H9 (cell line): ENCODE results near the gene SRGAP1. TPM values are rescaled to one million over a fixed set of nuclear protein-coding genes. Genes with fewer than 3 reads are reported as not detected.

ENCODE experiments used
- DNase-seq: peaks from one replicate; pipeline ENCODE4 v3.0.0-alpha.2; 2017
- H2AFZ ChIP-seq: one replicate; pipeline ENCODE4 v1.6.1; 2013; ENCODE audit warnings: mild to moderate bottlenecking, low read length, control low read depth, moderate library complexity
- H2AK5ac ChIP-seq: 2 replicates; pipeline ENCODE4 v1.6.1; 2013; ENCODE audit warnings: low read length, control low read depth, mixed read lengths; ENCODE audit not compliant: insufficient read length
- H2BK120ac ChIP-seq: one replicate; pipeline ENCODE4 v1.6.1; 2013; ENCODE audit warnings: low read depth, mild to moderate bottlenecking, low read length, control low read depth, inconsistent platforms; ENCODE audit not compliant: poor library complexity, severe bottlenecking
- H2BK12ac ChIP-seq: 2 replicates; pipeline ENCODE4 v1.6.1; 2013; ENCODE audit warnings: low read length, control low read depth, mixed read lengths, low read depth; ENCODE audit not compliant: insufficient read length
- H2BK15ac ChIP-seq: 2 replicates; pipeline ENCODE4 v1.6.1; 2013; ENCODE audit warnings: low read depth, low read length, control low read depth
- H2BK20ac ChIP-seq: one replicate; pipeline ENCODE4 v1.6.1; 2013; ENCODE audit warnings: low read depth, mild to moderate bottlenecking, low read length, control low read depth, inconsistent platforms; ENCODE audit not compliant: poor library complexity, severe bottlenecking
- H2BK5ac ChIP-seq: 2 replicates; pipeline ENCODE4 v1.6.1; 2013; ENCODE audit warnings: low read length, control low read depth, mixed read lengths; ENCODE audit not compliant: insufficient read length
- H3K14ac ChIP-seq: 2 replicates; pipeline ENCODE4 v1.6.1; 2013; ENCODE audit warnings: low read length, control low read depth; ENCODE audit not compliant: insufficient read depth
- H3K18ac ChIP-seq: 2 replicates; pipeline ENCODE4 v1.6.1; 2013; ENCODE audit warnings: low read depth, mild to moderate bottlenecking, mixed read lengths, low read length, control low read depth; ENCODE audit not compliant: insufficient read length
- H3K23ac ChIP-seq: 2 replicates; pipeline ENCODE4 v1.6.1; 2013; ENCODE audit warnings: low read length, control low read depth, mixed read lengths, low read depth; ENCODE audit not compliant: insufficient read length
- H3K23me2 ChIP-seq: 2 replicates; pipeline ENCODE4 v1.6.1; 2013; ENCODE audit warnings: low read depth, mild to moderate bottlenecking, mixed read lengths, low read length, control low read depth; ENCODE audit not compliant: insufficient read length, poor library complexity, severe bottlenecking
- H3K27ac ChIP-seq: 2 replicates; pipeline ENCODE4 v1.5.1; 2013; ENCODE audit warnings: low read length, control low read depth, mixed read lengths, low read depth; ENCODE audit not compliant: insufficient read length
- H3K27me3 ChIP-seq: 2 replicates; pipeline ENCODE4 v1.6.1; 2013; ENCODE audit warnings: low read length, control low read depth, inconsistent platforms; ENCODE audit not compliant: insufficient read depth
- H3K4ac ChIP-seq: 2 replicates; pipeline ENCODE4 v1.6.1; 2013; ENCODE audit warnings: low read depth, mild to moderate bottlenecking, control low read depth, inconsistent platforms, low read length, moderate library complexity
- H3K4me1 ChIP-seq: 2 replicates; pipeline ENCODE4 v1.6.1; 2013; ENCODE audit warnings: low read length, control low read depth, inconsistent platforms; ENCODE audit not compliant: insufficient read depth
- H3K4me2 ChIP-seq: 2 replicates; pipeline ENCODE4 v1.6.1; 2013; ENCODE audit warnings: low read length, control low read depth, mixed read lengths; ENCODE audit not compliant: insufficient read length, insufficient read depth
- H3K56ac ChIP-seq: 2 replicates; pipeline ENCODE4 v1.6.1; 2013; ENCODE audit warnings: low read depth, mild to moderate bottlenecking, mixed read lengths, low read length, control low read depth; ENCODE audit not compliant: insufficient read length
- H3K79me1 ChIP-seq: 2 replicates; pipeline ENCODE4 v1.6.1; 2013; ENCODE audit warnings: low read depth, mild to moderate bottlenecking, moderate library complexity, low read length, control low read depth, inconsistent platforms; ENCODE audit not compliant: insufficient read depth, poor library complexity, severe bottlenecking
- H3K79me2 ChIP-seq: 2 replicates; pipeline ENCODE4 v1.6.1; 2013; ENCODE audit warnings: low read length, control low read depth, inconsistent platforms; ENCODE audit not compliant: insufficient read depth
- H3K9ac ChIP-seq: 2 replicates; pipeline ENCODE4 v1.6.1; 2013; ENCODE audit warnings: low read length, control low read depth, mixed read lengths; ENCODE audit not compliant: insufficient read length; ENCODE audit errors: extremely low read depth
- H3K9me3 ChIP-seq: one replicate; pipeline ENCODE4 v1.6.1; 2013; ENCODE audit warnings: low read depth, low read length, inconsistent platforms; ENCODE audit not compliant: control insufficient read depth
- H3T11ph ChIP-seq: one replicate; pipeline ENCODE4 v1.6.1; 2013; ENCODE audit warnings: mild to moderate bottlenecking, low read length, control low read depth, inconsistent platforms
- H4K20me1 ChIP-seq: one replicate; pipeline ENCODE4 v1.6.1; 2013; ENCODE audit not compliant: control insufficient read depth, insufficient read length, insufficient read depth
- H4K5ac ChIP-seq: 2 replicates; pipeline ENCODE4 v1.6.1; 2013; ENCODE audit warnings: low read depth, mild to moderate bottlenecking, mixed read lengths, low read length, control low read depth; ENCODE audit not compliant: insufficient read length
- H4K8ac ChIP-seq: replicated peaks from 2 replicates; pipeline ENCODE4 v1.6.1; 2013; ENCODE audit warnings: low read length, control low read depth, mixed read lengths, low read depth; ENCODE audit not compliant: insufficient read length
- H4K91ac ChIP-seq: 2 replicates; pipeline ENCODE4 v1.6.1; 2013; ENCODE audit warnings: low read depth, mild to moderate bottlenecking, moderate library complexity, mixed read lengths, low read length, control low read depth; ENCODE audit not compliant: insufficient read length
- H3K27ac Mint-ChIP-seq, 3 experiments: 2 replicates in 2 of 3; 3 replicates in 1 of 3; pipeline ENCODE4 v1.8.0; 2020 to 2021; ENCODE audit warnings: mixed read lengths in 3 of 3, mild to moderate bottlenecking in 1 of 3, moderate library complexity in 1 of 3
- H3K27me3 Mint-ChIP-seq: 2 replicates; pipeline ENCODE4 v1.8.0; 2021; ENCODE audit warnings: low read depth, mild to moderate bottlenecking, moderate library complexity, mixed read lengths
- H3K36me3 Mint-ChIP-seq, 3 experiments: 2 replicates in 2 of 3; 3 replicates in 1 of 3; pipeline ENCODE4 v1.8.0; 2020 to 2021; ENCODE audit warnings: low read depth in 3 of 3, mixed read lengths in 3 of 3; ENCODE audit not compliant: insufficient read depth in 1 of 3
- H3K4me1 Mint-ChIP-seq, 2 experiments: 2 replicates each; pipeline ENCODE4 v1.8.0; 2020; ENCODE audit warnings: mixed read lengths in 2 of 2
- H3K4me3 Mint-ChIP-seq, 2 experiments: 2 replicates in 1 of 2; 3 replicates in 1 of 2; pipeline ENCODE4 v1.8.0; 2020 to 2021; ENCODE audit warnings: mild to moderate bottlenecking in 2 of 2, mixed read lengths in 2 of 2, moderate library complexity in 1 of 2
- H3K9me3 Mint-ChIP-seq, 2 experiments: 2 replicates in 1 of 2; 3 replicates in 1 of 2; pipeline ENCODE4 v1.8.0; 2020; ENCODE audit warnings: mild to moderate bottlenecking in 2 of 2, mixed read lengths in 2 of 2, moderate library complexity in 1 of 2
- WGBS: extraction: QIAGEN DNeasy Blood & Tissue Kit; methylation state at CpG from one replicate; pipeline ENCODE4 v1.1.7; 2013; ENCODE audit warnings: missing lambda C conversion rate, low lambda C conversion rate, mixed read lengths; ENCODE audit not compliant: insufficient read length; ENCODE audit errors: extremely low coverage; 5-methylcytosine and 5-hydroxymethylcytosine counted together
- total RNA-seq: library from RNA; stranded (reverse); gene quantifications from 2 replicates; pipeline ENCODE4 v1.2.1, GENCODE V29; 2021
- TF ChIP-seq, protein P1 (sequence below): fragments of 200-600 bp; sonication (generic); conservative IDR thresholded peaks from 3 replicates; pipeline ENCODE4 v1.8.0; 2021; ENCODE audit warnings: antibody characterized with exemption, mild to moderate bottlenecking

The SRGAP1 gene
- total RNA-seq, 1 experiment from 2014 or later = 4.8 TPM

DNA sequence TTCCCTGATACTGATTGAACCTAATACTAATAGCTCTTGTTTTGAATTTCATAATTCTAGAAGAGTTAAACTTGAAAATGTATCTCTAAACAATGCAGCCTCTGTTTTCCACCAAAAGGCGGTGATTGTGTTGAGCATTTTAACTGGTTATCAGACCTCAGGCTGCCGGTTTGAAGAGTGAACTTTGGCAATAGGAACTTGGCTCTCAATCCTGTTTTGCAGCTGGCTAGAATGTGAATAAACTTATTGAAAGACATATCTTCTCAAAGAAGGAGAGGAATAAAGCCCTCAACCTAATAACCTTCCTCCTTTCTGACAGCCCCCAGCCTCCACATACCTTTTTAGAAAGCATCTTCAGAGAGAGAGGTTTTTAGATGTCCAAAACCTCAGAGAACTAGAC, 105.4 kb downstream of the SRGAP1 start:
- no peak for DNase-seq
- no peak overlapping the region for H3K27ac ChIP-seq
- H4K5ac ChIP-seq = no peak overlapping the region
- no peak overlapping the region for H3K9ac ChIP-seq
- no peak overlapping the region for H4K91ac ChIP-seq
- peaks cover 1% of the 10 kb centered on the region; the same call in 1 of the 2 replicates for H3K4me1 ChIP-seq
- H2BK12ac ChIP-seq = no peak overlapping the region
- no peak overlapping the region for H2BK15ac ChIP-seq
- no peaks in the 10 kb centered on the region for H3K23me2 ChIP-seq
- no peak overlapping the region for H3K4ac ChIP-seq
- H2BK20ac ChIP-seq = no peak overlapping the region
- TF ChIP-seq, protein P1, sequence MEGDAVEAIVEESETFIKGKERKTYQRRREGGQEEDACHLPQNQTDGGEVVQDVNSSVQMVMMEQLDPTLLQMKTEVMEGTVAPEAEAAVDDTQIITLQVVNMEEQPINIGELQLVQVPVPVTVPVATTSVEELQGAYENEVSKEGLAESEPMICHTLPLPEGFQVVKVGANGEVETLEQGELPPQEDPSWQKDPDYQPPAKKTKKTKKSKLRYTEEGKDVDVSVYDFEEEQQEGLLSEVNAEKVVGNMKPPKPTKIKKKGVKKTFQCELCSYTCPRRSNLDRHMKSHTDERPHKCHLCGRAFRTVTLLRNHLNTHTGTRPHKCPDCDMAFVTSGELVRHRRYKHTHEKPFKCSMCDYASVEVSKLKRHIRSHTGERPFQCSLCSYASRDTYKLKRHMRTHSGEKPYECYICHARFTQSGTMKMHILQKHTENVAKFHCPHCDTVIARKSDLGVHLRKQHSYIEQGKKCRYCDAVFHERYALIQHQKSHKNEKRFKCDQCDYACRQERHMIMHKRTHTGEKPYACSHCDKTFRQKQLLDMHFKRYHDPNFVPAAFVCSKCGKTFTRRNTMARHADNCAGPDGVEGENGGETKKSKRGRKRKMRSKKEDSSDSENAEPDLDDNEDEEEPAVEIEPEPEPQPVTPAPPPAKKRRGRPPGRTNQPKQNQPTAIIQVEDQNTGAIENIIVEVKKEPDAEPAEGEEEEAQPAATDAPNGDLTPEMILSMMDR = no peak
- H3K14ac ChIP-seq = no peak overlapping the region
- Mint-ChIP-seq H3K36me3 (no peaks in the 10 kb centered on the region), H3K27ac (no peak overlapping the region; a peak in 1 of 7 replicates), H3K4me3 (no peak overlapping the region), H3K9me3 (no peaks in the 10 kb centered on the region), H3K27me3 (no peaks in the 10 kb centered on the region), H3K4me1 (peaks cover 7% of the 10 kb centered on the region in 2 experiments; a peak in 3 of 4 replicates)
- H2AK5ac ChIP-seq = no peak overlapping the region
- no peaks in the 10 kb centered on the region for H3K27me3 ChIP-seq
- no peak overlapping the region for H3K23ac ChIP-seq
- no peak overlapping the region for H2BK5ac ChIP-seq
- H2BK120ac ChIP-seq = no peak overlapping the region
- H4K20me1 ChIP-seq = no peaks in the 10 kb centered on the region
- H3T11ph ChIP-seq = no peak overlapping the region
- no peak overlapping the region for H4K8ac ChIP-seq
- H3K9me3 ChIP-seq = no peaks in the 10 kb centered on the region
- H3K79me2 ChIP-seq = no peaks in the 10 kb centered on the region
- H3K4me2 ChIP-seq = no peak overlapping the region
- H3K79me1 ChIP-seq = no peaks in the 10 kb centered on the region
- H2AFZ ChIP-seq = no peak overlapping the region
- H3K18ac ChIP-seq = no peak overlapping the region
- H3K56ac ChIP-seq = no peak overlapping the region
- no CpG with 5 or more reads among the region's 2 CpGs for WGBS
